Central memory CD8-positive, alpha-beta T cell (primary cell): ENCODE measurements around the gene SMAD7.

Experiments
- ATAC-seq: fragments of 150-1000 bp; cut with Tn5 transposase; replicated peaks from 2 replicates; pipeline ENCODE4 v1.10.0; 2022; ENCODE audit warnings: mild to moderate bottlenecking, moderate FRiP score, moderate number of reproducible peaks; ENCODE audit not compliant: poor library complexity, severe bottlenecking; ENCODE audit errors: extremely low read depth
- DNase-seq, 2 donors: peaks; one replicate each; pipeline ENCODE4 v3.0.0; 2021; ENCODE audit warnings: low spot score in 2 of 2
- H3K27ac Mint-ChIP-seq: one replicate; pipeline ENCODE4 v1.8.0; 2022; ENCODE audit warnings: low read depth, mild to moderate bottlenecking, moderate library complexity, mixed read lengths
- H3K27me3 Mint-ChIP-seq: one replicate; pipeline ENCODE4 v1.8.0; 2022; ENCODE audit warnings: mixed read lengths
- H3K36me3 Mint-ChIP-seq: one replicate; pipeline ENCODE4 v1.8.0; 2022; ENCODE audit warnings: mild to moderate bottlenecking, moderate library complexity, mixed read lengths; ENCODE audit not compliant: insufficient read depth
- H3K4me1 Mint-ChIP-seq: one replicate; pipeline ENCODE4 v1.8.0; 2022; ENCODE audit warnings: mixed read lengths
- H3K4me3 Mint-ChIP-seq: one replicate; pipeline ENCODE4 v1.8.0; 2022; ENCODE audit warnings: mild to moderate bottlenecking, moderate library complexity, mixed read lengths
- H3K9me3 Mint-ChIP-seq: one replicate; pipeline ENCODE4 v1.8.0; 2022; ENCODE audit warnings: mixed read lengths

The SMAD7 gene

GRCh38 chr18:48953104-48953706 is 2.4 kb upstream of the SMAD7 start:
- H3K4me3 Mint-ChIP-seq: peak overlapping the region; percentile 96
- peaks cover 45% of the 10 kb centered on the region for H3K36me3 Mint-ChIP-seq
- H3K9me3 Mint-ChIP-seq: no peaks in the 10 kb centered on the region
- DNase-seq (no peak), ATAC-seq (peak; percentile 2)
- H3K27ac Mint-ChIP-seq: peak overlapping the region; percentile 100
- H3K4me1 Mint-ChIP-seq: peaks cover 27% of the 10 kb centered on the region
- no peaks in the 10 kb centered on the region for H3K27me3 Mint-ChIP-seq

DNA sequence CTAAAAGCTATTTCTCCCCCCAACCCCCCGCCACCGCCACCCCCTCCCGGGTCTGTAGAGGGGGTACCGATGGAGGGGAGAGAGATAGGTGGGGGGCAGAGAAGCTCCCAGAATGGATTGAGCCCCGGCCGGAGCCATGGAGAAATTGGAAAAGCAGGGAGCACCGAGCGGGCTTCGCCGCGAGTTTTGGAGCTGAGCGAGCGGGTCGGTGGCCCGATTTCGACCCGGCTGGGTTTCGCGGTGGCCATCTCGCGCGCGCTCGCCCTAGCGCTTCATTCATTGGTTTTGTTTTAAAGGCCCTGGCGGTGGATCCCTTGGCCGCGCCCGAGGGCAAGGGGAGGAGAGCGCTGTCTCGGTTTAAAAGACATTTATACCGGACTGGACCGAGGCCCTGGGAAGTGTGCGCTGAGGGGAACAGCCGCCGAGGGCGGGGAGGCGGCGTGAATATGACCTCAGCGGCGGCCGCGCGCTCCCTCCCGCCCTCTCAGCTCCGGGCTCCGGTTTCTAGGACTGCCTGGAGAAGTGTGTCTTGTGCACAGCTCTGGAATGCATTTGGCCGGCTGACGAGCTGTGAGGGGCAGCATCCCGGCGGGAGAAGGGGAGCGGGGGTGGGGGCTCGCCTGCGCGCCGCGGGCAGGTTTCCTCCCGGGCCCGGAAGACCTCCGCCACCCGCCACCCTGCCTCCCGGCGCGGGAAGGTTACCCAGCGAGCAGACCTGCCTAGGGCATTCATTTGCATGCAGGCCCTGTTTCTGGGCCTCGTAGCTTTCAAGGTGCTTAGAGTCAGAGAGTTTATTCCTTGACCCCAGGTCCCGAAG is 1.7 kb upstream of the SMAD7 start:
- peak; percentile 46 to 54 for DNase-seq

DNA sequence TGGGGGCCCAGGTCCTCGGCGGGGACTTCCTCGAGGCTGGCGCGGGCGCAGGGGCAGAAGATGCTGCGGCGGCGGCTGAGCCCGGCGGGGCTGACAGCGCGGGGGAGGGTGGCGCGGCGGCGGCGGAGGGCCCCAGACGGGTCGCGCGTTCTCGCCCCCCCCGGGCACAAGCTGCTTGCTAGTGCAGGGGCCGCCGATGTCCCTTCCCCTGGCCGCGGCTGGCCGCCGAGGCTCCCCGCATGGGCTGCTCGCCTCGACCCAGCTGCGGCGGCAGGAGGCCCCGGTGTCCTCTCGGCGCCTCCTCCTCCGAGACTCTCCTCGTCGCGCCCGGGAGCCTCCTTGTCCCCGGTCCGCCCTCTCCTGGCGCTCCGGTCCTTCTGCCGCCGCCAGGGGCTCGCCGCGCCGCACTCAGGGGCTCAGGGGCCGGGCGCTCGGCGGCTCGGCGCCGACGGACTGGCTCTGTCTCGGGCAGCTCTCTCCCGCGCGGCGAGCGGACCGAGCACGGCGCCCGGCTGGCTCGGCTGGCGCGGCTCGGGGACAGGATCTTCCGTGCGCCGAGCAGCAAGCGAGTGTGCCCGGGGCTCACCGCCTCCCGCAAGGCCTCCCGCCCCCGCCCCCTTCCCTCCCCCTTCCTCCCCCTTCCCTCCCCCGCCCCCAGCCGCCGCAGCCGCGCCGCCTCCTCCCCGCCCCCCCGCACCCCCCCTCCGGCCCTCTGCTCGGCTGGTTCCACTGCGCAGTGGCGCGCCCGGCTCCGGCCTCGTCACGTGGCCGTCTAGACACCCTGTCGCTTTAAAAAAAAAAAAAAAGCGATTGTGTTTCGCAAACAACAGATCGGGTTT is 902 bp upstream of the SMAD7 start:
- ATAC-seq: peak; percentile 50
- H3K9me3 Mint-ChIP-seq: no peaks in the 10 kb centered on the region
- no peaks in the 10 kb centered on the region for H3K27me3 Mint-ChIP-seq
- peak overlapping the region; percentile 96 for H3K4me3 Mint-ChIP-seq
- H3K36me3 Mint-ChIP-seq: peaks cover 58% of the 10 kb centered on the region
- DNase-seq: peak; percentile 60 to 68
- peak overlapping the region; percentile 100 for H3K27ac Mint-ChIP-seq
- H3K4me1 Mint-ChIP-seq: peaks cover 42% of the 10 kb centered on the region

More for the DNA sequence above, 1.7 kb upstream of the SMAD7 start:
- Mint-ChIP-seq H3K9me3 (no peaks in the 10 kb centered on the region), H3K4me3 (peak overlapping the region; percentile 96), H3K27ac (peak overlapping the region; percentile 100), H3K27me3 (no peaks in the 10 kb centered on the region), H3K36me3 (peaks cover 51% of the 10 kb centered on the region), H3K4me1 (peaks cover 34% of the 10 kb centered on the region)
- ATAC-seq: peak; percentile 26

GRCh38 chr18:48949606-48950535 is 894 bp downstream of the SMAD7 start:
- DNase-seq (no peak), ATAC-seq (peak; percentile 6)
- H3K27ac Mint-ChIP-seq: peak overlapping the region; percentile 100
- H3K36me3 Mint-ChIP-seq: peaks cover 70% of the 10 kb centered on the region
- peaks cover 40% of the 10 kb centered on the region for H3K4me1 Mint-ChIP-seq
- peak overlapping the region; percentile 96 for H3K4me3 Mint-ChIP-seq
- no peaks in the 10 kb centered on the region for H3K27me3 Mint-ChIP-seq
- H3K9me3 Mint-ChIP-seq: no peaks in the 10 kb centered on the region

DNA sequence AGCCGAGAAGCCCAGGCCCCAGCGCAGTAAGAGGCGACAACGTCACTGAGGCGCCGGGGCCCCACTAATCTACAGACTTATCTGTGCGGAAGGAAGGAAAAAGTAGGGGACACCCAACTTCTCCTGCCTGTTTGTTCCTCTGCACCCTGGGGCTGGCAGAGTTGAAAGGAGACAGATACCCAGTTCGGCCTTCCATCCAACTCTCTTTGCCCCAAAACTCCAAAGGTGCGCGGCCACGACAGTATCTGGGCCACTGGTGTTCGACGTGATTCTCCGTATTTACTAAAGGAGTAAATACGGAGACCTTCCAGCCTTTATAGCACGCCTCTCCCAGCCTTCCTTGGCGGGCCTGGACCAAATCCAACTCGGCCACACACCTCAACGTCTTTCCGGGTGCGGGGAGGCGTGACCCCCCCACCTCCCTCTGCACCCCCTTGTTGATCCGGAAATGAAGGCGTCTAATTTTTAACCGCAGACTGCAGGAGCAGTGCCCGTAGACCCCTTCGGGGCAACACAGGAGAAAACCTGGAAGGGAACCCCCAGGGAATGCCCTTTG is 1.6 kb downstream of the SMAD7 start:
- H3K27me3 Mint-ChIP-seq: no peaks in the 10 kb centered on the region
- peaks cover 42% of the 10 kb centered on the region for H3K4me1 Mint-ChIP-seq
- DNase-seq: peak; percentile 46 to 65
- peak; percentile 6 for ATAC-seq
- H3K9me3 Mint-ChIP-seq: no peaks in the 10 kb centered on the region
- peak overlapping the region; percentile 100 for H3K27ac Mint-ChIP-seq
- peaks cover 71% of the 10 kb centered on the region for H3K36me3 Mint-ChIP-seq
- H3K4me3 Mint-ChIP-seq: peak overlapping the region; percentile 96

GRCh38 chr18:48948112-48949049 is 2.4 kb downstream of the SMAD7 start:
- Mint-ChIP-seq H3K9me3 (no peaks in the 10 kb centered on the region), H3K4me3 (peak overlapping the region; percentile 96), H3K4me1 (peaks cover 48% of the 10 kb centered on the region), H3K27me3 (no peaks in the 10 kb centered on the region), H3K36me3 (peaks cover 77% of the 10 kb centered on the region), H3K27ac (peak overlapping the region; percentile 100)
- peak; percentile 42 to 58 for DNase-seq
- peak; percentile 8 for ATAC-seq

GRCh38 chr18:48947560-48947959 is 3.2 kb downstream of the SMAD7 start:
- peaks cover 77% of the 10 kb centered on the region for H3K36me3 Mint-ChIP-seq
- DNase-seq: no peak
- peak overlapping the region; percentile 96 for H3K4me3 Mint-ChIP-seq
- ATAC-seq: no peak
- no peaks in the 10 kb centered on the region for H3K9me3 Mint-ChIP-seq
- no peaks in the 10 kb centered on the region for H3K27me3 Mint-ChIP-seq
- peak overlapping the region; percentile 100 for H3K27ac Mint-ChIP-seq
- peaks cover 56% of the 10 kb centered on the region for H3K4me1 Mint-ChIP-seq

- Mint-ChIP-seq H3K36me3 (peaks cover 75% of the 10 kb centered on the region), H3K4me1 (peaks cover 60% of the 10 kb centered on the region), H3K9me3 (no peaks in the 10 kb centered on the region), H3K27me3 (no peaks in the 10 kb centered on the region), H3K27ac (peak overlapping the region; percentile 100), H3K4me3 (peak overlapping the region; percentile 96)
- ATAC-seq (no peak), DNase-seq (no peak)
Measured at GRCh38 chr18:48947092-48947491, 3.7 kb downstream of the SMAD7 start.

- H3K36me3 Mint-ChIP-seq: peaks cover 75% of the 10 kb centered on the region
- no peaks in the 10 kb centered on the region for H3K27me3 Mint-ChIP-seq
- H3K27ac Mint-ChIP-seq: no peak overlapping the region
- peaks cover 67% of the 10 kb centered on the region for H3K4me1 Mint-ChIP-seq
- ATAC-seq (no peak), DNase-seq (no peak)
- no peaks in the 10 kb centered on the region for H3K9me3 Mint-ChIP-seq
- peak overlapping the region; percentile 96 for H3K4me3 Mint-ChIP-seq
Measured at GRCh38 chr18:48946329-48946835, 4.4 kb downstream of the SMAD7 start.

- H3K4me3 Mint-ChIP-seq: peak overlapping the region; percentile 68
- no peak overlapping the region for H3K27ac Mint-ChIP-seq
- peaks cover 72% of the 10 kb centered on the region for H3K4me1 Mint-ChIP-seq
- H3K9me3 Mint-ChIP-seq: no peaks in the 10 kb centered on the region
- peaks cover 75% of the 10 kb centered on the region for H3K36me3 Mint-ChIP-seq
- ATAC-seq: no peak
- DNase-seq: no peak
- no peaks in the 10 kb centered on the region for H3K27me3 Mint-ChIP-seq
Measured at GRCh38 chr18:48945953-48946217, 4.9 kb downstream of the SMAD7 start.

DNA sequence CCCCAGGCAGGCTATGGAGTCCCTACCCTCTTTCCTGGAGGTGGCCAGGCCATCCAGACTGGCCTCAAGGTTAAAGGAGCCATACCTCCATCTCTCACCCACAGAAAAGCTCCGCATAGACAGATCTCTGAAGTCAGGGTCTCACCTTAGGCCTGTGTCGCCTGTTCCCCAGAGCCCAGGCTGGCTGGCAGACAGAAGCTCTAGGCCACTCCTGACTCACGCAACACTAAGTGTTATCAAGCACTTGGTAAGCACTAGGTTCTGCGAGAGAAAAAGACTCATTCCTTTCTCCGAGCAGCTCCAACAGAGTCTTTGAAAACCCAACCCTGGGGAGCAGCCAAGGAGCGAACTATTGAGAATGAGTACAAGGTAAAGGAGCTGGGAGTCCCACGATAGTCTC is 6.1 kb downstream of the SMAD7 start:
- no peaks in the 10 kb centered on the region for H3K27me3 Mint-ChIP-seq
- H3K36me3 Mint-ChIP-seq: peaks cover 75% of the 10 kb centered on the region
- peaks cover 84% of the 10 kb centered on the region for H3K4me1 Mint-ChIP-seq
- peak overlapping the region; percentile 68 for H3K4me3 Mint-ChIP-seq
- no peak for DNase-seq
- peak overlapping the region; percentile 84 for H3K27ac Mint-ChIP-seq
- no peaks in the 10 kb centered on the region for H3K9me3 Mint-ChIP-seq
- no peak for ATAC-seq
